HG03469 (cell line): ENCODE data around the gene GPN2.
"Not testable (repeated sequence)": the region's sequence is repeated elsewhere in the genome, so short reads cannot be mapped to it uniquely, and the experiment has no call there.

Experiments used
- ATAC-seq: cut with Tn5 transposase; IDR thresholded peaks from one replicate; pipeline ENCODE4 v1.9.1; 2021; ENCODE audit warnings: mild to moderate bottlenecking, moderate library complexity, moderate number of reproducible peaks; ENCODE audit not compliant: unreplicated experiment

Gene GPN2

GRCh38 chr1:26907071-26907917 lies 17.2 kb upstream of the GPN2 start:
- ATAC-seq: no peak

GRCh38 chr1:26900815-26901511 lies 10.9 kb upstream of the GPN2 start:
- ATAC-seq: no peak

GRCh38 chr1:26900001-26900814 lies 10.1 kb upstream of the GPN2 start, which contains the start of gene GPATCH3:
Gene GPATCH3, minus strand, starts transcription at chr1:26900467. Its CDS starts 25 bp downstream, at chr1:26900442.
- ATAC-seq: peak; percentile 70

GRCh38 chr1:26897351-26897750 lies 7.3 kb upstream of the GPN2 start:
- ATAC-seq: no peak

- ATAC-seq: no peak
These were observed 4.2 kb upstream of the GPN2 start for GRCh38 chr1:26894263-26894662.

GRCh38 chr1:26890467-26890796 lies 349 bp upstream of the GPN2 start:
- ATAC-seq: peak; percentile 11

- no peak for ATAC-seq
These were observed 1.9 kb downstream of the GPN2 start for GRCh38 chr1:26888231-26888630.

GRCh38 chr1:26887125-26887524 lies 3.0 kb downstream of the GPN2 start:
- ATAC-seq: no peak

GRCh38 chr1:26882696-26883463 lies 7.2 kb downstream of the GPN2 start:
- ATAC-seq: no peak

GRCh38 chr1:26881611-26882010 lies 8.5 kb downstream of the GPN2 start:
- not testable (repeated sequence) for ATAC-seq

- ATAC-seq: no peak
These were observed 10.3 kb downstream of the GPN2 start for GRCh38 chr1:26879793-26880192.

GRCh38 chr1:26877326-26877725 lies 12.8 kb downstream of the GPN2 start:
- ATAC-seq: no peak

- no peak for ATAC-seq
These were observed 15.2 kb downstream of the GPN2 start for GRCh38 chr1:26874896-26875295.

- ATAC-seq: not testable (repeated sequence)
These were observed 17.0 kb downstream of the GPN2 start for GRCh38 chr1:26873097-26873496.

GRCh38 chr1:26864610-26865480 lies 25.2 kb downstream of the GPN2 start:
- peak; percentile 76 for ATAC-seq

GRCh38 chr1:26863685-26864077 lies 26.4 kb downstream of the GPN2 start:
- no peak for ATAC-seq

GRCh38 chr1:26862781-26863684 lies 27.1 kb downstream of the GPN2 start, which contains the start of gene SFN:
Gene SFN, plus strand, starts transcription at chr1:26863149. Its CDS starts 64 bp downstream, at chr1:26863213.
- ATAC-seq: no peak

- ATAC-seq: no peak
These were observed 28.1 kb downstream of the GPN2 start for GRCh38 chr1:26861889-26862378.
